Pancreas (tissue), 10 donors: ENCODE results near the gene SLIT1. TPM values are rescaled to one million over a fixed set of nuclear protein-coding genes. Genes with fewer than 3 reads are reported as not detected.

Source experiments
- ATAC-seq, 4 donors: fragments of 200-7000 bp; cut with Tn5 transposase; one replicate each; pipeline versions ENCODE4 v1.8.0 to v1.9.1; 2020; ENCODE audit warnings: mild to moderate bottlenecking in 4 of 4, moderate library complexity in 4 of 4
- DNase-seq, 6 donors: peaks; one replicate each; pipeline ENCODE4 v3.0.0-alpha.2; 2020
- FAIRE-seq: peaks from 2 replicates; lab custom pipeline; 2012; peaks lifted over from hg19 to GRCh38; lab: Jason Lieb, UNC
- H3K27ac ChIP-seq, 4 donors: fragments of 200-600 bp; sonication (generic); 1 replicate in 3 of 4; 2 replicates in 1 of 4; pipeline versions ENCODE4 v1.5.0 to v1.8.0; 2020
- H3K27me3 ChIP-seq, 4 donors: fragments of 200-600 bp; one replicate each; pipeline ENCODE4 v1.8.0; 2021
- H3K36me3 ChIP-seq, 3 donors: fragments of 200-600 bp; sonication (generic) in 1 of 3; one replicate each; pipeline versions ENCODE4 v1.5.0 to v1.8.0; 2020 to 2021
- H3K4me1 ChIP-seq, 3 donors: fragments of 200-600 bp; one replicate each; pipeline ENCODE4 v1.8.0; 2021
- H3K4me3 ChIP-seq, 4 donors: fragments of 200-600 bp; sonication (generic) in 2 of 4; one replicate each; pipeline versions ENCODE4 v1.5.0 to v1.8.0; 2020 to 2021
- H3K9me3 ChIP-seq, 4 donors: fragments of 200-600 bp; one replicate each; pipeline ENCODE4 v1.8.0; 2021
- CTCF ChIP-seq, 4 donors: fragments of 200-600 bp; sonication (generic) in 3 of 4; IDR thresholded peaks; one replicate each; pipeline versions ENCODE4 v1.5.0 to v1.8.0; 2021; ENCODE audit warnings: antibody characterized with exemption in 4 of 4
- WGBS, 2 donors: extraction: QIAGEN DNeasy Blood & Tissue Kit; methylation state at CpG; one replicate each; pipeline ENCODE4 v1.1.7; 2013; 5-methylcytosine and 5-hydroxymethylcytosine counted together
- intact Hi-C, 3 donors: fragments of 100-400 bp; cut with DNase I; formaldehyde crosslinking; loops; one replicate each; pipeline versions ENCODE4 v1.11.1 to v1.14.2; 2022
- polyA plus RNA-seq, 2 donors: library from polyadenylated mRNA; stranded (reverse); fragments of 200-250 nt; gene quantifications; one replicate each; pipeline ENCODE4 v1.2.3, GENCODE V29; 2013
- total RNA-seq, 6 donors: library from RNA; stranded (reverse); fragmentation: NEBNext Ultra II Directional in 4 of 6; extraction: Animal tissue kit (Norgen Biotek cat#: 25700) in 4 of 6; gene quantifications; one replicate each; pipeline versions ENCODE4 v1.2.1 to v1.2.4, GENCODE V29; 2021 to 2023
- donor health status: healthy with polysubstance abuse.
- donor health status: DM: no; HTN: no; CAD: no; lungs with moderate emphysema.
- donor health status: DM: no; HTN: no; CAD: no.
- donor health status: control.
- donor health status: control.
- donor health status: Bipolar disorder and iron deficiency.
- donor health status: DM: yes; HTN: yes; CAD: no.
- donor health status: DM: no; HTN: no; CAD: no.
- donor health status: DM: no; HTN: no; CAD: no.
- donor health status: DM: yes; HTN: yes; CAD: no.

SLIT1 gene
- total and polyA plus RNA-seq, 8 donors: 0.23 to 2.8 (median 0.89) TPM

DNA sequence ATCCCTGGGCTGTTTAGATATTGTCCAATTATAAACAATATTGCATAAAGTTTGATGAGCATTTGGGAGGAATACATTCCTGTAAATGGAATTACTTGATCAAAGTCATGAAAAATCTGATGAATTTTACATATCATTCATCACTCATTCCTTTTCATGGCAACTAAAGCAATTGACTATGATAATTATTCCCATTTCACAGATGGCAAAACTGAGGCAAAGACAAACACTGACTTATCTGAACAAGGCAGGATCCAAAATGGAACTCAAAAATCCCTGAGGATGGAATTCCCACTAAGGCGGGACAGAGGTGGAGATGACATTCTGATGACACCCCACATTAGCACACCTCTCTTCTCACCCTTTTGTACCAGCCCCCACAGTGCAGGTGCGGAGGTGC is 17.1 kb downstream of the SLIT1 start:
- 73 to 81% methylated on average over 2 of the region's 2 CpGs for WGBS, 2 donors

GRCh38 chr10:97165499-97165898 is 20.3 kb downstream of the SLIT1 start:
- Histone ChIP-seq H3K4me1 (no peaks in the 10 kb centered on the region), H3K9me3 (no peaks in the 10 kb centered on the region), H3K27ac (no peak overlapping the region), H3K4me3 (no peak overlapping the region), H3K27me3 (no peaks in the 10 kb centered on the region), H3K36me3 (no peaks in the 10 kb centered on the region)
- WGBS, 2 donors: 79 to 83% methylated on average over 7 to 8 of the region's 8 CpGs
- intact Hi-C loops: no loop called here
- DNase-seq (no peak), ATAC-seq (no peak), FAIRE-seq (no peak)
- no peak for TF ChIP-seq CTCF (IDR thresholded peaks at IDR 0.05)

More for the DNA sequence above, 17.1 kb downstream of the SLIT1 start:
- intact Hi-C loops: no loop called here
- DNase-seq (no peak), ATAC-seq (no peak), FAIRE-seq (no peak)
- Histone ChIP-seq H3K27ac (no peak overlapping the region), H3K36me3 (no peaks in the 10 kb centered on the region), H3K9me3 (no peaks in the 10 kb centered on the region), H3K4me1 (no peaks in the 10 kb centered on the region), H3K4me3 (no peak overlapping the region), H3K27me3 (no peaks in the 10 kb centered on the region)
- no peak for TF ChIP-seq CTCF (IDR thresholded peaks at IDR 0.05)

DNA sequence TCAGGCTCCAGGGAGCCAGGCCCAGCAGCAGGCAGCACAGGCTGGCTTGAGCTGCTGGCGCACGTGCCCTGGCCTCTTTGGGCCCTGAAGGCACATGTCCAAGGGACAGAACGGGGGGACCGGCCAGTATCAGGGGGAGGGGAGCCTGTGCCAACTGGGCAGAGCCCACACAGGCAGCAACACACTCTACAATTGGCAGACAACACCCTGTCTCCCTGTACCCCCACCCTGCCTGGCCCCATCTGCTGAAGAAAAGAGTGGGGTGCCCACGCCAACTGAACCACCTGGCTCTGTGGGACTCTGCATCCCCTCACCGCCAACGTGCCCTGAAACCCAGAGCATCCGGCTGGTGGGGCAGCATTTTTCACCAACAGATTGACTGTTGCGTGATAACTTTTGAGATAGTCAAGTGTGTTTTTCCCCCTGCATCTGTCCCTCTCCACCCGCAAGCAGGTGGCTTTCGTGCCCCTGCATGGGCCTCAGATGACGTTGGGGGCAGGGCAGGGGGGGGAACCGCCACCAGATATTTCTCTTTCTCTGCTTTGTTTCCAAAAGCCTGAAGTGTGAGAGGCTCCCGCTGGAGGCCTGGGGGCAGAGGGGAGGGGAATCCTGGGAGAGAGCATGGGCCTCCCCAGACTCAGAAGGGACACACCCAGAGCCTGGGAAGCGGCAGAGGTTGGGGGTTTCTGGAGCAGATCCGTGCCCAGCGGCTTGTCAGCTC is 21.8 kb downstream of the SLIT1 start:
- Histone ChIP-seq H3K4me1 (no peaks in the 10 kb centered on the region), H3K9me3 (no peaks in the 10 kb centered on the region), H3K27ac (no peak overlapping the region), H3K36me3 (no peaks in the 10 kb centered on the region), H3K4me3 (no peak overlapping the region), H3K27me3 (no peaks in the 10 kb centered on the region)
- 70 to 80% methylated on average over 17 of the region's 17 CpGs for WGBS, 2 donors
- no peak for ATAC-seq
- DNase-seq: no peak
- TF ChIP-seq CTCF (IDR thresholded peaks at IDR 0.05): no peak
- intact Hi-C loops: no loop called here
- no peak for FAIRE-seq

DNA sequence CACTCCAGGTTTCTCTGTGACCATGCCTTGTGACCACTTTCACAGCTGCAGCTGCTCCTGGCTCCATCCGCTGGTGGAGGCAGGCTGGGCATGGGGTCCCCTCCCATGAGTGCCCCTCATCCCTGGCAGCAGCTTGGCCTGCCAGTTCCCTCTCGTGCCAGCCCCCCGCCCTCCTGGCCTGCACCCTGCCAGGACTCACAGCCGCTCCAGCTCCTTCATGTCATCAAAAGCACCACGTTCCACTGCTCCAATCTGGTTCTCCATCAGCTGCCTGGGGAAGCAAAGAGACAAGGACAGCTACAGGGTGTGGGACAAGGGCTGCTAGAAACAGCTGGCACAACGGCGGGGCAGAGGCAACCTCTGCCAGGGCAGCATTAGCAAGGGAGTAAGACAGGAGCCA is 22.6 kb downstream of the SLIT1 start:
- no peak overlapping the region for H3K4me3 ChIP-seq
- H3K9me3 ChIP-seq: no peaks in the 10 kb centered on the region
- no peak overlapping the region for H3K27ac ChIP-seq
- FAIRE-seq (no peak), ATAC-seq (no peak), DNase-seq (no peak)
- intact Hi-C loops: no loop called here
- H3K27me3 ChIP-seq: no peaks in the 10 kb centered on the region
- H3K4me1 ChIP-seq: no peaks in the 10 kb centered on the region
- H3K36me3 ChIP-seq: no peaks in the 10 kb centered on the region
- 76% methylated on average over 7 of the region's 7 CpGs for WGBS, 2 donors
- no peak for TF ChIP-seq CTCF (IDR thresholded peaks at IDR 0.05)

DNA sequence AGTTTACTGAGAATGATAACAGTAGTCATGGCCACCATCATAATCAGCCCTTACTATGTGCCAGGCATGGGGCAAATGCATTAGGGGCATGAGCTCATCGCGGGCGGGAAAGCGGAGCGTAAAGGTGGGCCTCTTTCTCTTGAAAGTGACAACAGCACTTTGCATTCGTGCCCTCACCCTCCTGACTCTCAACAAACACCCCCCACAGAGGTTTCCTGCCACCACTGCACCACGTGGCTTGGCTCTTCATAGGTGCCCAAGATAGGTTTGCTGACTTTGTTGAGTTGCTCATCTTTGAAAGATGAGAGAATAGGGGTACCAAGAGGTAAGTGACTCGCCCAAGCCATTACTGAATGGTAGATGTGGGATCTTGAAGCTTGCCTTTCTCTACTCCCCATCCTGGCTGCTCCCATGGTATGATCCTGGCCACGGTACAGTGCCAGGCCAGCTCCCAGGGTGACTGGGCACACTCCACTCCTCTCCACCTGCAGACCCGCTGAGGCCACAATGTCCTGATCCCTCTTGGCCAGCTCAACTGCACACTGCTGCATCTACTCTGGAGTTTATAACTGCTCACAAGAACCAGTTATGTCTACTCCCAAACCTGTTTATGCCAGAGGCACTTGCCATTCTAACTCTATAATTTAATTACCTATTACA is 26.0 kb downstream of the SLIT1 start:
- H3K27ac ChIP-seq: no peak overlapping the region
- DNase-seq: no peak
- H3K4me3 ChIP-seq: no peak overlapping the region
- no peaks in the 10 kb centered on the region for H3K9me3 ChIP-seq
- intact Hi-C loops: no loop called here
- H3K4me1 ChIP-seq: no peaks in the 10 kb centered on the region
- ATAC-seq: no peak
- no peak for FAIRE-seq
- TF ChIP-seq CTCF (IDR thresholded peaks at IDR 0.05): no peak
- WGBS, 2 donors: 79 to 87% methylated on average over 10 of the region's 10 CpGs
- no peaks in the 10 kb centered on the region for H3K36me3 ChIP-seq
- H3K27me3 ChIP-seq: no peaks in the 10 kb centered on the region
